Activated CD4-positive, alpha-beta T cell treated with anti-CD3 and anti-CD28 coated beads for 36 hours (primary cell): ENCODE data around the gene BLID. TPM values are rescaled to one million over a fixed set of nuclear protein-coding genes. Genes with fewer than 3 reads are reported as not detected.
A peak's percentile ranks its signal among the peaks of the same experiment; 100 is the strongest.

Source experiments
- ATAC-seq: fragments of 200-7000 bp; cut with Tn5 transposase; one replicate; pipeline ENCODE4 v1.10.0; 2021; ENCODE audit warnings: mild to moderate bottlenecking, moderate library complexity
- CTCF ChIA-PET: fragments of 350-600 bp; sonication (Branson Sonifier 250); formaldehyde crosslinking; loops from one replicate; lab custom pipeline; 2021; ENCODE audit warnings: antibody characterized with exemption; lab: Charles Lee
- POLR2A ChIA-PET: fragments of 350-600 bp; sonication (Branson Sonifier 250); formaldehyde crosslinking; loops from one replicate; lab custom pipeline; 2021; ENCODE audit warnings: antibody characterized with exemption, inconsistent platforms; lab: Charles Lee
- DNase-seq: peaks from one replicate; pipeline ENCODE4 v3.0.0-alpha.2; 2020
- H3K27ac Mint-ChIP-seq: one replicate; pipeline ENCODE4 v1.8.0; 2021; ENCODE audit warnings: mixed read lengths
- H3K27me3 Mint-ChIP-seq: one replicate; pipeline ENCODE4 v1.8.0; 2021; ENCODE audit warnings: mixed read lengths
- H3K36me3 Mint-ChIP-seq: one replicate; pipeline ENCODE4 v1.8.0; 2021; ENCODE audit warnings: low read depth, mixed read lengths
- H3K4me1 Mint-ChIP-seq: one replicate; pipeline ENCODE4 v1.8.0; 2021; ENCODE audit warnings: mixed read lengths
- H3K4me3 Mint-ChIP-seq: one replicate; pipeline ENCODE4 v1.8.0; 2021; ENCODE audit warnings: mild to moderate bottlenecking, moderate library complexity, mixed read lengths
- H3K9me3 Mint-ChIP-seq: one replicate; pipeline ENCODE4 v1.8.0; 2021; ENCODE audit warnings: low read depth, mixed read lengths
- intact Hi-C, 2 experiments: fragments of 100-400 bp; cut with DNase I in 1 of 2; cut with micrococcal nuclease in 1 of 2; formaldehyde crosslinking; loops; one replicate each; pipeline versions ENCODE4 v1.14.2 to v1.15.1; 2022 to 2024; cut with DNase I, micrococcal nuclease
- total RNA-seq, 2 experiments: library from RNA; stranded (reverse); gene quantifications; one replicate each; pipeline ENCODE4 v1.2.3, GENCODE V29; 2021

Gene BLID
- not detected for total RNA-seq

- DNase-seq (peak; percentile 7), ATAC-seq (no peak)
- no peak within 1 kb of the TSS for H3K27ac Mint-ChIP-seq
- intact Hi-C loops = no loop called here
- H3K9me3 Mint-ChIP-seq = no peaks in the 10 kb centered on the region
- CTCF ChIA-PET = interaction anchor here (0.7 kb wide), 1 partner anchor 11 kb away, joined by 3 read pairs; no protein-coding TSS in a partner anchor
- H3K4me3 Mint-ChIP-seq = no peak within 1 kb of the TSS
- no peaks in the 10 kb centered on the region for H3K4me1 Mint-ChIP-seq
- POLR2A ChIA-PET = no interaction called here
- no peaks in the 10 kb centered on the region for H3K36me3 Mint-ChIP-seq
- peaks cover 8% of the 10 kb centered on the region for H3K27me3 Mint-ChIP-seq
Observed at GRCh38 chr11:122115524-122116379, at the start of gene BLID. Gene BLID (minus strand): TSS chr11:122116215. CDS start chr11:122115922, 293 bp downstream.

GRCh38 chr11:122163053-122163819 is 47.2 kb upstream of the BLID start:
- Mint-ChIP-seq H3K4me1 (no peaks in the 10 kb centered on the region), H3K36me3 (no peaks in the 10 kb centered on the region), H3K4me3 (no peak overlapping the region), H3K9me3 (no peaks in the 10 kb centered on the region), H3K27ac (no peak overlapping the region), H3K27me3 (peaks cover 11% of the 10 kb centered on the region)
- ChIA-PET POLR2A (no interaction called here), CTCF (no interaction called here)
- intact Hi-C loops = no loop called here
- DNase-seq (no peak), ATAC-seq (no peak)

- Mint-ChIP-seq H3K4me1 (peaks cover 5% of the 10 kb centered on the region), H3K36me3 (no peaks in the 10 kb centered on the region), H3K27me3 (peaks cover 10% of the 10 kb centered on the region), H3K27ac (no peak overlapping the region), H3K9me3 (no peaks in the 10 kb centered on the region), H3K4me3 (no peak overlapping the region)
- POLR2A ChIA-PET = no interaction called here
- ATAC-seq (no peak), DNase-seq (no peak)
- CTCF ChIA-PET = no interaction called here
- intact Hi-C loops = no loop called here
Observed at GRCh38 chr11:122162095-122162494, 46.1 kb upstream of the BLID start.

- peaks cover 9% of the 10 kb centered on the region for H3K27me3 Mint-ChIP-seq
- no peak overlapping the region for H3K4me3 Mint-ChIP-seq
Observed at GRCh38 chr11:122160841-122161590, 45.0 kb upstream of the BLID start.

GRCh38 chr11:122159861-122160260 is 43.8 kb upstream of the BLID start:
- DNase-seq = no peak
- CTCF ChIA-PET = no interaction called here

More at GRCh38 chr11:122160841-122161590, 45.0 kb upstream of the BLID start:
- no peak overlapping the region for H3K27ac Mint-ChIP-seq
- CTCF ChIA-PET = no interaction called here
- intact Hi-C loops = no loop called here
- no peaks in the 10 kb centered on the region for H3K9me3 Mint-ChIP-seq
- ATAC-seq (no peak), DNase-seq (no peak)
- no peaks in the 10 kb centered on the region for H3K36me3 Mint-ChIP-seq
- H3K4me1 Mint-ChIP-seq = peaks cover 5% of the 10 kb centered on the region
- POLR2A ChIA-PET = no interaction called here

GRCh38 chr11:122159173-122159721 is 43.2 kb upstream of the BLID start:
- intact Hi-C loops = no loop called here
- no peaks in the 10 kb centered on the region for H3K9me3 Mint-ChIP-seq
- ATAC-seq = no peak
- H3K4me3 Mint-ChIP-seq = no peak overlapping the region
- peaks cover 10% of the 10 kb centered on the region for H3K27me3 Mint-ChIP-seq
- no peak overlapping the region for H3K27ac Mint-ChIP-seq
- POLR2A ChIA-PET = no interaction called here
- peaks cover 5% of the 10 kb centered on the region for H3K4me1 Mint-ChIP-seq
- CTCF ChIA-PET = no interaction called here
- H3K36me3 Mint-ChIP-seq = no peaks in the 10 kb centered on the region
- DNase-seq = no peak

More at GRCh38 chr11:122159861-122160260, 43.8 kb upstream of the BLID start:
- H3K4me3 Mint-ChIP-seq = no peak overlapping the region
- intact Hi-C loops = no loop called here
- no peak overlapping the region for H3K27ac Mint-ChIP-seq
- H3K36me3 Mint-ChIP-seq = no peaks in the 10 kb centered on the region
- POLR2A ChIA-PET = no interaction called here
- H3K9me3 Mint-ChIP-seq = no peaks in the 10 kb centered on the region
- no peak for ATAC-seq
- peaks cover 9% of the 10 kb centered on the region for H3K27me3 Mint-ChIP-seq
- H3K4me1 Mint-ChIP-seq = peaks cover 5% of the 10 kb centered on the region

GRCh38 chr11:122158171-122158570 is 42.2 kb upstream of the BLID start:
- H3K4me3 Mint-ChIP-seq = peak overlapping the region; percentile 16
- no peak for ATAC-seq
- ChIA-PET CTCF (interaction anchor here (0.8 kb wide), 1 partner anchor 57 kb away, joined by 3 read pairs; no protein-coding TSS in a partner anchor), POLR2A (no interaction called here)
- no peaks in the 10 kb centered on the region for H3K36me3 Mint-ChIP-seq
- H3K27ac Mint-ChIP-seq = no peak overlapping the region
- DNase-seq = no peak
- no peaks in the 10 kb centered on the region for H3K9me3 Mint-ChIP-seq
- peaks cover 5% of the 10 kb centered on the region for H3K4me1 Mint-ChIP-seq
- intact Hi-C loops = no loop called here
- H3K27me3 Mint-ChIP-seq = peaks cover 15% of the 10 kb centered on the region

GRCh38 chr11:122157653-122158161 is 41.7 kb upstream of the BLID start:
- ATAC-seq = no peak
- no peak for DNase-seq
- intact Hi-C loops = no loop called here
- ChIA-PET POLR2A (interaction anchor here (0.6 kb wide), 1 partner anchor 335 kb away, joined by 3 read pairs; no protein-coding TSS in a partner anchor), CTCF (interaction anchor here (0.8 kb wide), 1 partner anchor 56 kb away, joined by 3 read pairs; no protein-coding TSS in a partner anchor)
- peaks cover 5% of the 10 kb centered on the region for H3K4me1 Mint-ChIP-seq
- no peaks in the 10 kb centered on the region for H3K36me3 Mint-ChIP-seq
- H3K4me3 Mint-ChIP-seq = peak overlapping the region; percentile 16
- H3K9me3 Mint-ChIP-seq = no peaks in the 10 kb centered on the region
- peaks cover 15% of the 10 kb centered on the region for H3K27me3 Mint-ChIP-seq
- no peak overlapping the region for H3K27ac Mint-ChIP-seq

- Mint-ChIP-seq H3K4me3 (peak overlapping the region; percentile 16), H3K9me3 (no peaks in the 10 kb centered on the region)
- intact Hi-C loops = no loop called here
Observed at GRCh38 chr11:122156940-122157382, 40.9 kb upstream of the BLID start.

GRCh38 chr11:122155765-122156527 is 39.9 kb upstream of the BLID start:
- ChIA-PET POLR2A (no interaction called here), CTCF (no interaction called here)
- DNase-seq (no peak), ATAC-seq (no peak)
- no peaks in the 10 kb centered on the region for H3K9me3 Mint-ChIP-seq
- no peak overlapping the region for H3K27ac Mint-ChIP-seq
- intact Hi-C loops = no loop called here
- H3K27me3 Mint-ChIP-seq = peaks cover 15% of the 10 kb centered on the region
- H3K36me3 Mint-ChIP-seq = no peaks in the 10 kb centered on the region
- H3K4me1 Mint-ChIP-seq = peaks cover 5% of the 10 kb centered on the region
- H3K4me3 Mint-ChIP-seq = no peak overlapping the region

More at GRCh38 chr11:122156940-122157382, 40.9 kb upstream of the BLID start:
- H3K4me1 Mint-ChIP-seq = peaks cover 5% of the 10 kb centered on the region
- H3K36me3 Mint-ChIP-seq = no peaks in the 10 kb centered on the region
- DNase-seq = no peak
- H3K27ac Mint-ChIP-seq = no peak overlapping the region
- ChIA-PET CTCF (no interaction called here), POLR2A (interaction anchor here (0.6 kb wide), 1 partner anchor 373 kb away, joined by 3 read pairs; no protein-coding TSS in a partner anchor)
- H3K27me3 Mint-ChIP-seq = peaks cover 15% of the 10 kb centered on the region
- ATAC-seq = no peak
